GM19239 (cell line): Measurements from ENCODE around the gene MRPL45.

Source experiments
- DNase-seq: peaks from one replicate; pipeline ENCODE4 v3.0.0; 2011; ENCODE audit warnings: low spot score; ENCODE audit not compliant: insufficient read length
- FAIRE-seq: peaks from 2 replicates; lab custom pipeline; 2011; peaks lifted over from hg19 to GRCh38; lab: Jason Lieb, UNC

Gene MRPL45

DNA sequence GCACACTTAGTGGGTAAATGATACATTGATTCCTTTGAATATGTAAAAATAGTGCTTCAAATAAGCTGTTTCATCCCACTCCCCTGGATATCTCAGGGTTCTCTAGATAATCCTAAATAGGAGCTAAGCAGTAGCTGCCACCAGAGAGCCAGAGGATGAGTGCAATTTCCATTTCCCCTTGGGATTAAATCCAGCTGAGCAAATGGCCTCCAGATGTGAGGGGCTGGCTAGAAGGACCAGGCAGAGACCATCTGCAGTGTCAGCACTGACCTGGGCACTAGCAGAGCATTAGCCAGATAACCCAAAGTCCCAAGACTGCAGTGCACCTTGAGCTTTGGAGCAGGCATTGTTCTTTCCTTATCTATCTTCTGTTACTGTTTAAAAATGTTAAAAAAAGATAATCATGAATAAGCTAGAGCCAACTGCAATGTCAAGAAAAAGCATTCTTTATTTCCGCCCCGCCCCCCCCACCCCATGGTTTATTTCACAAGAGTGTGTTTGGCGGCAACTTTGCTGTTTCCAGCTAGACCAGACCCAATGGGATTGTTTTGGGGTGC lies 27.3 kb downstream of the MRPL45 start:
- no peak for FAIRE-seq
- DNase-seq, result no peak

DNA sequence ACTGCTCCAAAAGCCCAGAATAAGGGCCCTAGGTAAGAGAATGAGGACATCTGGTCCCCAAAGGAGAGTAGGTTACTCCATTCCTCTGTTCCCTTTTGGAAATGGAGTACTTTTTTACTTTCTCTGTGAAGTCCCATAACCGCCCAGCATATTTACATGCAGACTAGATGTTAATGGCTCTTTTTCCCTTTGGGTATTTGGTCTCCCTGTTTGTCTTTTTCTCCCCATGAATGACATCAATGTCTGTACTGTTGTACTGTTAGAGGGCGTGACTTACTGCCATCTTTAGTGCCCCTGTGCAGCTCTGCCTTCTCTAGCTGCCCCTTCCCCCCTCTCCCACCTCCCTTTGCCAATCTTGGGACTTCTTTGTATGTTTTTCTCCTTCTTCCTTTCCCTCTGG lies 27.8 kb downstream of the MRPL45 start:
- DNase-seq (no peak), FAIRE-seq (no peak)

DNA sequence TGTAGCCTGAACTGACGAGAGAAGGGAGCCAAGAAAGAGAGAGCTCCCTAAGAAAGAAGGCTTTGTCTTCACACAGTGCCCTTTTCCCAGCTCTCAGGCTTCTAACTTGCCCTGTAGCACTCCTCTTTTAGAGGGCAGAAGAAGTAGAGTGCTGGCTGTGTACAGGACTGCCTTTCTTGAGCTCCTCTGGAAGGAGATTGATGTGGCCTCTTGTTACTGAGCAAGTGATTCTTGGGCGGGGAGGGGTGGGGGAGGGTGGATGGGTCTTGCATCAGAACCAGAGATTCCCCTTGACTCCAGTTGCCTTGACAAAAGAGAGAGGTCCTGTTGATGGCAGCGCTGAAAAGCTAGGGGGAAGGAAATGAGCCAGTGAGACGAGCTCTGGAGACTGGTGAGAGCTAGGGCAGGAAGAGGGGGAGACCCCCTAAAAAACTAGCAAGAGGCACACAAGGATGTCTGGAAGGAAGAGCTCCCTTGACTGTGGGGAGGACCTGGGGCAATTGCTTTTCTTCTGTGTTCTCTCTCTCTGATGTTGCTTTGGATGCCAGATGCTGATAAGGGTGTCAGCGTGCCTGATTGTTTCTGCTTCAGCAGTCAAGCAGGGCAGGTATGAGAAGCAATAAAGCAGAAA lies 28.4 kb downstream of the MRPL45 start:
- no peak for FAIRE-seq
- no peak for DNase-seq

- DNase-seq (no peak), FAIRE-seq (no peak)
Observed at GRCh38 chr17:38326996-38327792, 30.2 kb downstream of the MRPL45 start.

DNA sequence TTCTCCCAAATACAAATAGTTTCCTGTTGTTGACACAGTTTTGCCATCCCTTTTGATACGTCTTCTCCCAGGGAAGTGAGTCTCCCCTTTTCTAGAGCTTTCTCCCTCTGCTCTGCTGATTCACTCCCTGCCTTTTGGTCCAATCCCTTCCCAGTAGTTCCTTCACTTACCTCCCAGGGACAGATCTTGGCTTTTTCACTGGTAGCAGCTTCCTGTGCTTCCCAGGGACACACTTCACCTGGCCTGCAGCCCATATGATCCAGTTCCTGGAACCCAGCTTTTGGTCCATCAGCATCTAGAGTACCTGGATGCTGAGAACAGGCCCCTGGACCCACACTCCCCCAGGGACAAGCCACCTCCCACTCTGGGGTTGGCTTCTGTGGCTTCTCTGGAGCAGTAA lies 31.0 kb downstream of the MRPL45 start:
- DNase-seq (no peak), FAIRE-seq (no peak)

GRCh38 chr17:38328620-38329019 lies 31.7 kb downstream of the MRPL45 start:
- no peak for DNase-seq
- FAIRE-seq, result no peak

GRCh38 chr17:38329284-38329683 lies 32.3 kb downstream of the MRPL45 start:
- no peak for FAIRE-seq

DNA sequence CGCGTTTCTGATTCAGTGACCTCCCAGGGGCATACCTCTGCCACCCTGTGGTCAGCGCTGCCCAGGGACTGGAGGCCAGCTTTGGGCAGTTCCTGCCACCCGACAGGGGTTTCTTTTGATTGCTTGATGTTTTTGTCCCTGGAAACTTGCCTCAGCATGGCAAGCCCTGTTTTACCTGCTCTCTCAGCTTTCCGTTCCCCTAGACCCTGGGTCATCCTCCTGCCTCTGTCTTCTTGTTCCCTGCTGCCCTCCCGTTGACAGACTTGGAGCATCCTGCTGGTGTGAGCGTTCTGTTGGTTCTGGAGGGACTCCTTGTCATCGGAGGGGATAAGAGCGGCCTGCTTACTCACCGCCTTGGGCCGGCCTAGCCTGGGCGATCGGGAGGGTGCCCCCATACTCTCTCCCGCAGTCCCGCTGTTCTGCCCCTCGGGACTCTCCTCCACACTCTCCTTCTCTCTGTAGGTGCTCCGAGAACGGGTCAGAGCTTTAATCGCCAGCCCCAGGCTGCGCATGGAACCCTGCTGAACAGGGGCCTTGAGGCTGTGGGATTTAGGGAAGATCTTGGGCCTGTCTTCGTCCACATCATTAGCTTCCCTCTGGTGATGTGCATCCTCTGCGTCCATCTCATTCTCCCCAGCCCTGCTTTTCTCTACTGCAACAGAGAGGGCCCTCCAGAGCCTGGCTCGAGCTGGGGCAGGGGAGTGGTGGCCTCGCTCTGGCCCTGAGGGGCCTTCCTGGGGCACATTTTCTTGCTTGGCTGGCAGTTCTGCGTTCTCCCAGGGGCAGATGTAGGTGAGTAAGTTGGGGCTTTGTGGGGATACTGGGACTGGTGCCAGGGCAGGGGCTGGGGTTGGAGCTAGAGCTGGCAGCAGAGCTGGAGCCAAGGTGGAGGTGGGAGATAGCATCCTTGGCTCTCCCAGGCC lies 33.1 kb downstream of the MRPL45 start:
- no peak for FAIRE-seq
- no peak for DNase-seq

More at GRCh38 chr17:38329284-38329683, 32.3 kb downstream of the MRPL45 start:
- DNase-seq, result no peak

- FAIRE-seq (no peak), DNase-seq (no peak)
Observed at GRCh38 chr17:38330941-38331411, 34.0 kb downstream of the MRPL45 start.

DNA sequence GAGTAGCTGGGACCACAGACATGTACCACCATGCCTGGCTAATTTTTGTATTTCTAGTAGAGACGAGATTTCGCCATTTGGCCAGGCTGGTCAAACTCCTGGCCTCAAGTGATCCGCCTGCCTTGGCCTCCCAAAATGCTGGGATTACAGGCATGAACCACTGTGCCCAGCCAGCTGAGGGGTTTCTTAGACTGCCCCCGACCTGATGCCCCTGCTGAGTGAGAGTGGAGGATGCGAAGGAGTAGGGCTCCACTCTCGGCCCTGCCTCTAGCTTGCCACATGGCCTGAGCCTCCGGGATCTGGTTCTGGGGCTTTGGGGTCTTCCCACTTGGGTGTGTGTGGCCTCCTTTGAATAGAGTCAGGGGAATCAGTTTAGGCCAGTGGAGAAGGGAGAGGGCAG lies 35.8 kb downstream of the MRPL45 start:
- DNase-seq (no peak), FAIRE-seq (no peak)

GRCh38 chr17:38333635-38334295 lies 36.8 kb downstream of the MRPL45 start:
- FAIRE-seq (no peak), DNase-seq (no peak)

DNA sequence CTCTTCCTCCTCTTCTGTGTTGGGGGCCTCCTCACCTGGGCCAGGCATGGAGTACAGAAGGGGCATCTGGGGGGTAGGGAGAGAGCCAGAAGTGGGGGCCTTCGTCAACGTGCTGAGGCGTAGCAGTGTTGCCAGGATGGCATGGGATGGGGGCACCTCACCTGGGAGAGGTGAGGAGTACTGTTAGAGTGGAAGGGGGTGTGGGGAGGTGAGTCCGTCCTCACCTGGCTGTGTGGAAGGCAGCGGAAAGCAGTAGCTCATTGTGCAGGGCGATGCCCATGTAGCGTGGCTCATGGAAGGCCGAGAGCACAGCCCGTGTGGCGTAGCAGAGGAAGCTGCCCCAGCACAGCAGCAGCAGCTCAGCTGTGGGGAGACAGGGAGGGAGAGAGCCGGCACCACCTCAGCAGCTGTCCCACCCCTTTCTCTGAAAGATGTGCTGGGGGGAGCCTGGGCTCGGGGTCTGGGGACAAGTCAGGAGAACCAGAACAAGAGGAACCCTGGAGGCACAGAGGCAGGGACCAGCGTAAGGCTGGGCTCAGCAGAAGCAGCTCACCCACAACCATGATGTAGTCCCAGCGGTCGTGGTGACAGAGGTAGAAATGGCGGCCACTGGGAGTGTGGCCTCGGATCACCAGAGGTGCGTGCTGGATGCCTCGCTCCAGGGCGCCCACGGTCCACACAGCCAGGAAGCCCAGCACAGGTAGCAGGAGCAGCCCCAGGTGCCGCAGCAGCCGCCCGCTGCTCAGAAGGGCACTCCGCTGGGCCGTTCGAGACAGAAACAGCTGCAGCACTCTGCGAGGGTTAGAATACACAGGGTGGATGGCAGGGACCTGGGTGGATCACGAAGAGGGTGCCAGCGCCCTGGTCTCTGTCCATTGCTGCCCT lies 37.8 kb downstream of the MRPL45 start:
- DNase-seq, result no peak
- no peak for FAIRE-seq

- no peak for FAIRE-seq
- DNase-seq, result no peak
Observed at GRCh38 chr17:38336838-38337237, 39.9 kb downstream of the MRPL45 start.

GRCh38 chr17:38338053-38338452 lies 41.1 kb downstream of the MRPL45 start:
- DNase-seq, result no peak
- FAIRE-seq, result no peak

DNA sequence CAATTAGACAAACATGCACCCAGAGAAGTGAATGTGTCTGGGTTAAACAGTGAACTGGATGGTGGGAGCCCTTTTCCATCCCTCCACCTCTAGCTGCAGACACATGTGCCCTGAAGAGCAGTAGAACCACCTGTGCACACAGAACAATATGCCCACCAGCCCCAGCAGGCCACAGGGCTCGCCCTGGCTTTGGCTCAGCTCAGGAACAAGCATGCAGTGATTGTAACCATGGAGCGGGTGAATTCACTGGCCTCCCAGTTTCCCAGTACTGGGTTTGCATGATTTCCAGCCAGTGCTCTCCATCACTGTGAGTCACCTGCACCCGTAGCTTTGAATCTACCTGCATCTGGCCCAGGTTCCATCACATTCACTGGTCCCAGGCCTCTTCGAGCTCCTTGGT lies 41.6 kb downstream of the MRPL45 start:
- no peak for FAIRE-seq
- DNase-seq, result no peak

DNA sequence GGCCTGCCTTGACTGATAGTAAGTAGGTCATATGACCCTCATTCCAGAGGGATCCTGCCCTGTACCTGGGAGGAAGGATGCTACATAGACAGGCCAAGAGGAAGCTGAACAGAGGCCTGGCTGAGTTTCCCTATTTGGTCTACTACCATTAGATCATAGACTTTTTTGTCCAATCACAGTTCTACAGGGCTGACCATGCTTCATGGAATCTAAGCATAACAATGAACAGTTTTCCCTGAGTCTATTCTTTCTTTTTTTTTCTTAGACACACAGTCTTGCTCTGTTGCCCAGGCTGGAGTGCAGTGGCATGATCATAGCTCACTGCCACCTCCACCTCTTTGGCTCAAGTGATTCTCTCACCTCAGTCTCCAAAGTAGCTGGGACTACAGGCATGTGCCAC lies 42.9 kb downstream of the MRPL45 start:
- DNase-seq (no peak), FAIRE-seq (no peak)

DNA sequence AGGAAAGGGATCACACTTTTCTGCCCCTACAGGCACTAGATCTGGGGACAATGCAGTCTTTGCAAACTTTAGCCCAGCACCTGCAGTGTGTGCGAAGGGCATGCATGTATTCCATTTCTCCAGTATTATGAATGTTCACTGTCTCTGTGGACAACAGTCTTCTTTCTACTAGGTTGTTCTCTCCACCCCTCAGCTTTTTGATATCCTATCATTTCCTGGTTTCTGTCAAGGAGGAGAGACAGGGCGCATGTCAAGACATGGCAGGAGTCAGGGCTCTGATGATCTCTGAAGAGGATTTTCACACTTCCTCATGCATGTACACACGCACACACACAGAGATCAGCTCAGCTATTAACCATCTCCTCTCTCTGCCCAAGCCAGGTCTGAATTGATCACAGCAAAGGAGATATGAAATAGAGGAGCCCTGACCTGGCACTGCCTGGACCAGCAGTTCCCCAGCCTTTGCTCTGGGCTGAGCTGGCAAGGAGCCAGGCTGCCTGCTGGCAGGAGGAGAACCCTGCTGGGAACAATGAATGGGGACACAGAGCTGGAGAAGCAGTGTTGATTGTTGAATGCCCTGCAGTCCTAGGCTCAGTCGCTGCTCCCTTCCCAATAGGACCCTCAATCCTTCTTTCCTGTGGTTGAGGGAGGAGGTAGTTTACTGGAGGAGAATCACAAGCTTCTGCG lies 44.2 kb downstream of the MRPL45 start:
- FAIRE-seq, result no peak

DNA sequence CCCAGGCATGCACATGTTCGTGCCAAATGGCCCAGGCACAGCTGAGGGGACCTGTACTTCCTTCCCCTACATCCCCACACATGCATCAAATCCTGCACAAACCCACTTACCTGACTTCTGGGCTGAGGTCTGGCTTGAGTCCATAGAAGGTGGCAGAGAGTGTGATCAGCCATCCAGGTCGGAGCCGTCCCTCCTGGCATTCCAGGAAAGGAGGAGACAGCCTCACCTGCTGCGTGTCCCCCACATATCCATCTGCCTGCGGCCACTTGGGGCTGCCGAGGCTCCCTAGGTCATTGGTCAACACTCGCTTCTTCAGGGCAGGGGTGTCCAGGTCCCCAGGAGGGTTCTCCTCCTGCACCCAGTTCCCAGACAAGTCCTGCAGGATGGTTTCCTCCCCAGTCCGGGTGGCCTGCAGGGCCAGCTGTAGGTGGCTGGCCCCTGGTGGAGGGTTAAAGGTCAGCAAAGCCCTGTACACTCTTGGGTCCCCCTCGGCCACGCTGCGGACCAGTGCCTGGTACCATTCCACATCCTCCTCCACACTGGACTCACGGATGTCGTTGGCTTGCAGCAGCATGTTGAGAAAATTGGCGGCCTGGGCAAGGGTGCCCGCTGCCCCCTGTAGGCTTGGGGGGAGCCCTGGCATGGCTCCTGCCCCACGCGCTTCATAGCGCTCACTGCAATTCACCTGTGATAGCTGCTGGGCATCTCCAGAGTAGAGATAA lies 46.1 kb downstream of the MRPL45 start:
- no peak for FAIRE-seq
- no peak for DNase-seq

More for the DNA sequence above, 44.2 kb downstream of the MRPL45 start:
- DNase-seq, result no peak
